Measurements from ENCODE around the gene TBCD. TPM values are rescaled to one million over a fixed set of nuclear protein-coding genes. Genes with fewer than 3 reads are reported as not detected.
"Not testable (repeated sequence)": the region's sequence is repeated elsewhere in the genome, so short reads cannot be mapped to it uniquely, and the experiment has no call there.

TBCD gene
- total RNA-seq, 1 donor from 2014 or later: 118 TPM

- Mint-ChIP-seq H3K4me1 (ENCODE audit: low read depth, unreplicated experiment) (peaks cover 2% of the 10 kb centered on the region), H3K4me3 (ENCODE audit: unreplicated experiment) (no peak overlapping the region), H3K27ac (ENCODE audit: unreplicated experiment) (no peak overlapping the region), H3K27me3 (ENCODE audit: unreplicated experiment) (peaks cover 7% of the 10 kb centered on the region), H3K36me3 (ENCODE audit: unreplicated experiment) (peaks cover 36% of the 10 kb centered on the region), H3K9me3 (ENCODE audit: unreplicated experiment) (peaks cover 7% of the 10 kb centered on the region)
- TF ChIP-seq CTCF (IDR thresholded peaks at IDR 0.05; ENCODE audit: partially characterized antibody, unreplicated experiment): no peak
- no peak for DNase-seq
Observed at GRCh38 chr17:82737967-82738877, 13.6 kb upstream of the TBCD start.

GRCh38 chr17:82740906-82741759, 10.7 kb upstream of the TBCD start:
- H3K27ac Mint-ChIP-seq (ENCODE audit: unreplicated experiment): no peak overlapping the region
- H3K4me3 Mint-ChIP-seq (ENCODE audit: unreplicated experiment): no peak overlapping the region
- H3K9me3 Mint-ChIP-seq (ENCODE audit: unreplicated experiment): peaks cover 11% of the 10 kb centered on the region
- TF ChIP-seq CTCF (IDR thresholded peaks at IDR 0.05; ENCODE audit: partially characterized antibody, unreplicated experiment): no peak
- no peak for DNase-seq
- H3K27me3 Mint-ChIP-seq (ENCODE audit: unreplicated experiment): peaks cover 2% of the 10 kb centered on the region
- H3K36me3 Mint-ChIP-seq (ENCODE audit: unreplicated experiment): peaks cover 39% of the 10 kb centered on the region
- peaks cover under 1% of the 10 kb centered on the region for H3K4me1 Mint-ChIP-seq (ENCODE audit: low read depth, unreplicated experiment)

GRCh38 chr17:82743344-82744219, 8.3 kb upstream of the TBCD start:
- no peaks in the 10 kb centered on the region for H3K27me3 Mint-ChIP-seq (ENCODE audit: unreplicated experiment)
- H3K4me3 Mint-ChIP-seq (ENCODE audit: unreplicated experiment): no peak overlapping the region
- H3K4me1 Mint-ChIP-seq (ENCODE audit: low read depth, unreplicated experiment): no peaks in the 10 kb centered on the region
- TF ChIP-seq CTCF (IDR thresholded peaks at IDR 0.05; ENCODE audit: partially characterized antibody, unreplicated experiment): no peak
- no peak overlapping the region for H3K27ac Mint-ChIP-seq (ENCODE audit: unreplicated experiment)
- H3K9me3 Mint-ChIP-seq (ENCODE audit: unreplicated experiment): peaks cover 13% of the 10 kb centered on the region
- H3K36me3 Mint-ChIP-seq (ENCODE audit: unreplicated experiment): peaks cover 37% of the 10 kb centered on the region
- DNase-seq: no peak

- Mint-ChIP-seq H3K36me3 (ENCODE audit: unreplicated experiment) (peaks cover 36% of the 10 kb centered on the region), H3K27ac (ENCODE audit: unreplicated experiment) (peak overlapping the region; percentile 43), H3K9me3 (ENCODE audit: unreplicated experiment) (peaks cover 14% of the 10 kb centered on the region)
- not testable (repeated sequence) for DNase-seq; H3K4me3 Mint-ChIP-seq (ENCODE audit: unreplicated experiment); H3K4me1 Mint-ChIP-seq (ENCODE audit: low read depth, unreplicated experiment); H3K27me3 Mint-ChIP-seq (ENCODE audit: unreplicated experiment)
Observed at GRCh38 chr17:82744736-82745135, 7.1 kb upstream of the TBCD start.

GRCh38 chr17:82745524-82745923, 6.3 kb upstream of the TBCD start:
- Mint-ChIP-seq H3K9me3 (ENCODE audit: unreplicated experiment) (peaks cover 16% of the 10 kb centered on the region), H3K27me3 (ENCODE audit: unreplicated experiment) (peaks cover 6% of the 10 kb centered on the region), H3K4me3 (ENCODE audit: unreplicated experiment) (no peak overlapping the region), H3K4me1 (ENCODE audit: low read depth, unreplicated experiment) (no peaks in the 10 kb centered on the region), H3K36me3 (ENCODE audit: unreplicated experiment) (peaks cover 28% of the 10 kb centered on the region), H3K27ac (ENCODE audit: unreplicated experiment) (no peak overlapping the region)
- no peak for DNase-seq
- TF ChIP-seq CTCF (IDR thresholded peaks at IDR 0.05; ENCODE audit: partially characterized antibody, unreplicated experiment): no peak

Data from glutamatergic neuron (in vitro differentiated cells).